DND-41 (cell line): Measurements from ENCODE around the gene PLPPR2.

Source experiments
- CTCF ChIP-seq: IDR thresholded peaks from 2 replicates; pipeline ENCODE4 v1.5.1; 2012; ENCODE audit warnings: borderline replicate concordance, low read length, moderate library complexity, mild to moderate bottlenecking; ENCODE audit not compliant: poor library complexity, severe bottlenecking; ENCODE audit errors: extremely low read depth
- EZH2 ChIP-seq: IDR thresholded peaks from 3 replicates; pipeline ENCODE4 v1.6.1; 2012; ENCODE audit warnings: borderline replicate concordance, low read depth, mild to moderate bottlenecking, moderate library complexity, low read length, inconsistent platforms; ENCODE audit not compliant: severe bottlenecking

DNA sequence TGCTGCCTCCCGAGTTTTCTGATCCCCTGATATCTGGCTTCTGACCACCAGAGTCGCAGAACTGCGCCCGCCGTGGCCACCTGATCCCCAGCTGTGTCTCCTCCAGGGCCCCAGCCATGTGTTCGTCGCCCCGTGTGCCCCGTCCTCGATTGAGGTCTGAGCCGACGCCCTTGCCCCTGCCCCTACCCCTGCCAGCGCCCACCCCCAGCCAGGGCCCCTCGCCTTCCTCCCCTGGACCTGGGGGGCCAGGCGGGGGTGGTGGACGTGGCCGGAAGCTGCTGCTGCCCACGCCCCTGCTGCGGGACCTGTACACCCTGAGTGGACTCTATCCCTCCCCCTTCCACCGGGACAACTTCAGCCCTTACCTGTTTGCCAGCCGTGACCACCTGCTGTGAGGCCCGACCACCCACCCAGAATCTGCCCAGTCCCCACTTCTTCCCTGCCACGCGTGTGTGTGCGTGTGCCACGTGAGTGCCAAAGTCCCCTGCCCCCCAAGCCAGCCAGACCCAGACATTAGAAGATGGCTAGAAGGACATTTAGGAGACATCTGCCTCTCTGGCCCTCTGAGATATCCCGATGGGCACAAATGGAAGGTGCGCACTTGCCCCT is 9.2 kb downstream of the PLPPR2 start:
- no peak for TF ChIP-seq CTCF
- no peak for TF ChIP-seq EZH2
